Natural killer cell (primary cell): ENCODE data around the gene TSKS. TPM values are rescaled to one million over a fixed set of nuclear protein-coding genes. Genes with fewer than 3 reads are reported as not detected.

Experiments used
- ATAC-seq, 3 donors: fragments of 150-1000 bp in 2 of 3; fragments of 200-7000 bp in 1 of 3; cut with Tn5 transposase; 1 replicate in 1 of 3; 2 replicates in 2 of 3; pipeline ENCODE4 v1.10.0; 2021; ENCODE audit warnings: mild to moderate bottlenecking in 2 of 3, moderate library complexity in 2 of 3
- DNase-seq, 2 donors: peaks; one replicate each; pipeline versions ENCODE4 v3.0.0 to v3.0.0-alpha.2; 2013 to 2021; ENCODE audit warnings: mixed read lengths in 1 of 2
- H3K27ac ChIP-seq: one replicate; pipeline ENCODE4 v1.5.1; 2013; ENCODE audit warnings: mild to moderate bottlenecking, low read length
- H3K27me3 ChIP-seq: one replicate; pipeline ENCODE4 v1.6.1; 2013; ENCODE audit warnings: low read length; ENCODE audit not compliant: control insufficient read depth, insufficient read depth
- H3K36me3 ChIP-seq: one replicate; pipeline ENCODE4 v1.6.1; 2013; ENCODE audit warnings: low read length; ENCODE audit not compliant: control insufficient read depth, insufficient read depth
- H3K4me1 ChIP-seq: one replicate; pipeline ENCODE4 v1.6.1; 2013; ENCODE audit warnings: low read length; ENCODE audit not compliant: control insufficient read depth, insufficient read depth
- H3K4me3 ChIP-seq: one replicate; pipeline ENCODE4 v1.5.1; 2013; ENCODE audit warnings: low read length
- H3K9me3 ChIP-seq: one replicate; pipeline ENCODE4 v1.6.1; 2013; ENCODE audit warnings: low read length; ENCODE audit not compliant: control insufficient read depth, insufficient read depth
- H3K27ac Mint-ChIP-seq, 2 donors: one replicate each; pipeline ENCODE4 v1.8.0; 2022; ENCODE audit warnings: mild to moderate bottlenecking in 2 of 2, mixed read lengths in 2 of 2, moderate library complexity in 1 of 2
- H3K27me3 Mint-ChIP-seq, 2 donors: one replicate each; pipeline ENCODE4 v1.8.0; 2022; ENCODE audit warnings: low read depth in 2 of 2, mixed read lengths in 2 of 2
- H3K36me3 Mint-ChIP-seq: one replicate; pipeline ENCODE4 v1.8.0; 2022; ENCODE audit warnings: mixed read lengths
- H3K4me1 Mint-ChIP-seq, 2 donors: one replicate each; pipeline ENCODE4 v1.8.0; 2022; ENCODE audit warnings: mixed read lengths in 2 of 2
- H3K4me3 Mint-ChIP-seq: one replicate; pipeline ENCODE4 v1.8.0; 2022; ENCODE audit warnings: mild to moderate bottlenecking, moderate library complexity, mixed read lengths
- H3K9me3 Mint-ChIP-seq, 2 donors: one replicate each; pipeline ENCODE4 v1.8.0; 2022; ENCODE audit warnings: mixed read lengths in 2 of 2
- WGBS: methylation state at CpG from one replicate; pipeline ENCODE4 v1.1.7; 2013; ENCODE audit warnings: missing lambda C conversion rate; ENCODE audit not compliant: insufficient coverage; 5-methylcytosine and 5-hydroxymethylcytosine counted together
- intact Hi-C: fragments of 100-400 bp; cut with micrococcal nuclease; formaldehyde crosslinking; loops from one replicate; pipeline ENCODE4 v1.14.2; 2022
- total RNA-seq, 4 donors: library from RNA; stranded (reverse); fragments of 120-200 nt in 1 of 4; gene quantifications; one replicate each; pipeline versions ENCODE4 v1.2.3 to v1.2.4, GENCODE V29; 2013 to 2022
- TF ChIP-seq, protein P1 (sequence below): fragments of 200-600 bp; IDR thresholded peaks from one replicate; pipeline ENCODE4 v1.8.0; 2022; ENCODE audit warnings: antibody characterized with exemption

Gene TSKS
- total RNA-seq, 3 donors from 2014 or later (not counting 1 experiment from before 2014, with no cell fraction given): 0.35 to 2.4 (median 1.7) TPM

DNA sequence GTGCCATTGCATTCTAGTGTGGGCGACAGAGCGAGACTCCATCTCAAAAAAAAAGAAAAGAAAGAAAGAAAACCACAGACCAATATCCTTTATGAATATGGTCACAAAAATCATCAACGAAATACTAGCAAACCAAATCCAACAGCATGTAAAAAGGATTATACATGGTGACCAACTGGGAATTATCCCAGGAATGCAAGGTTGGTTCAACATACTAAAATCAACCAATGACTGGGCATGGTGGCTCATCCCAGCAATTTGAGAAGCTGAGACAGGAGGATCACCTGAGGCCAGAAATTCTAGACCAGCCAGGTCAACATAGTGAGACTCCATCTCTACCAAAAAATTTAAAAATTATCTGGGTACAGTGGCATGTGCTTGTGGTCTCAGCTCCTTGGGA lies 7.2 kb downstream of the TSKS start:
- Mint-ChIP-seq H3K36me3 (no peaks in the 10 kb centered on the region), H3K9me3 (no peaks in the 10 kb centered on the region), H3K27ac (no peak overlapping the region), H3K4me3 (no peak overlapping the region), H3K4me1 (no peaks in the 10 kb centered on the region), H3K27me3 (no peaks in the 10 kb centered on the region)
- TF ChIP-seq, protein P1, sequence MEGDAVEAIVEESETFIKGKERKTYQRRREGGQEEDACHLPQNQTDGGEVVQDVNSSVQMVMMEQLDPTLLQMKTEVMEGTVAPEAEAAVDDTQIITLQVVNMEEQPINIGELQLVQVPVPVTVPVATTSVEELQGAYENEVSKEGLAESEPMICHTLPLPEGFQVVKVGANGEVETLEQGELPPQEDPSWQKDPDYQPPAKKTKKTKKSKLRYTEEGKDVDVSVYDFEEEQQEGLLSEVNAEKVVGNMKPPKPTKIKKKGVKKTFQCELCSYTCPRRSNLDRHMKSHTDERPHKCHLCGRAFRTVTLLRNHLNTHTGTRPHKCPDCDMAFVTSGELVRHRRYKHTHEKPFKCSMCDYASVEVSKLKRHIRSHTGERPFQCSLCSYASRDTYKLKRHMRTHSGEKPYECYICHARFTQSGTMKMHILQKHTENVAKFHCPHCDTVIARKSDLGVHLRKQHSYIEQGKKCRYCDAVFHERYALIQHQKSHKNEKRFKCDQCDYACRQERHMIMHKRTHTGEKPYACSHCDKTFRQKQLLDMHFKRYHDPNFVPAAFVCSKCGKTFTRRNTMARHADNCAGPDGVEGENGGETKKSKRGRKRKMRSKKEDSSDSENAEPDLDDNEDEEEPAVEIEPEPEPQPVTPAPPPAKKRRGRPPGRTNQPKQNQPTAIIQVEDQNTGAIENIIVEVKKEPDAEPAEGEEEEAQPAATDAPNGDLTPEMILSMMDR: no peak
- Histone ChIP-seq H3K4me3 (no peak overlapping the region), H3K36me3 (no peaks in the 10 kb centered on the region), H3K9me3 (peaks cover 4% of the 10 kb centered on the region), H3K27ac (no peak overlapping the region), H3K4me1 (no peaks in the 10 kb centered on the region), H3K27me3 (no peaks in the 10 kb centered on the region)
- 100% methylated on average over 3 of the region's 3 CpGs for WGBS
- intact Hi-C loops: no loop called here
- DNase-seq (no peak), ATAC-seq (no peak)

DNA sequence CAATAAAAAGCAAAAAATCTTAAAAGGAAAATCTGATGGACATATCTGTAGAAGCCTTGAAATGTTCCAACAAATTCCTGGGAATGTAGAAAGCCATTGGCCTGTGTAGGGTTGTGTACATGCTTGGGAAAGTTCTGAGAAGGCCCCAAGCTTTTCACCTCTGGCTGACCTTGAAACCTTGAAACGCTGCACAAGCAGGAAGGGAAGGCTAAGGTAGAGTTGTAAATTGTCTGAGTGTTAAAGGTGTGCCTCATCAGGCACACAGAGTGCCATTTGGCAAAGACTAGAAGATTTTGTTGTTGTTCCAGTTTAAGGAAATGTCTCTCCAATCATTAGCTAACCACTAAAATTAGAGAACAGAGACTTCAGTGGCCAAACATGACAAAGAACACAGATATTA lies 10.4 kb downstream of the TSKS start:
- Mint-ChIP-seq H3K4me3 (no peak overlapping the region), H3K9me3 (no peaks in the 10 kb centered on the region), H3K4me1 (peaks cover 12 to 19% of the 10 kb centered on the region in 2 donors), H3K27ac (no peak overlapping the region), H3K36me3 (no peaks in the 10 kb centered on the region), H3K27me3 (no peaks in the 10 kb centered on the region)
- H3K27me3 ChIP-seq: no peaks in the 10 kb centered on the region
- H3K27ac ChIP-seq: no peak overlapping the region
- H3K4me1 ChIP-seq: peaks cover 11% of the 10 kb centered on the region
- 84% methylated on average over 1 of the region's 1 CpG for WGBS
- intact Hi-C loops: no loop called here
- DNase-seq: no peak
- no peaks in the 10 kb centered on the region for H3K36me3 ChIP-seq
- H3K4me3 ChIP-seq: no peak overlapping the region
- H3K9me3 ChIP-seq: peaks cover 4% of the 10 kb centered on the region
- ATAC-seq: no peak
- TF ChIP-seq, protein P1: no peak

DNA sequence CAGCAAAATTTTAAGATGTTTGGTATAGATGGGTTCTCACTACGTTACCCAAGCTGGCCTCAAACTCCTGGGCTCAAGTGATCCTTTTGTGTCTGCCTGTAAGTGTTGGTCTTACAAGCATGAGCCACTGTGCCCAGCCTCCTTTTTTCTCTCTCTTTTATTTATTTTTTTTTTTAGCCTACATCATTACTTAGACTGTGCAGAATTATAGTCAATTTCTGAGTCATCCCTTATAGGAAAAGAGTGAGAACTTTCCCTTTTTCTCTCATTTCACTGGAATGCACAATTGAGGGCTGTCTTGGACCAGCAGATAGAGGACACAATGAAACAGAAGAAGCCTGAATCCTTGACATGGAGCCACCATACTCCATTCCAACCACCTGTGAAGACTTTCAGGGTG lies 13.3 kb downstream of the TSKS start:
- H3K4me1 Mint-ChIP-seq: peaks cover 12 to 19% of the 10 kb centered on the region in 2 donors
- H3K27me3 ChIP-seq: no peaks in the 10 kb centered on the region
- H3K4me3 ChIP-seq: no peak overlapping the region
- intact Hi-C loops: no loop called here
- WGBS: 57% methylated on average over 1 of the region's 1 CpG
- ATAC-seq (no peak), DNase-seq (no peak)
- H3K27me3 Mint-ChIP-seq: no peaks in the 10 kb centered on the region
- H3K4me1 ChIP-seq: peaks cover 11% of the 10 kb centered on the region
- no peak overlapping the region for H3K4me3 Mint-ChIP-seq
- H3K27ac Mint-ChIP-seq: peak overlapping the region; percentile 9 to 59
- H3K9me3 ChIP-seq: no peaks in the 10 kb centered on the region
- no peaks in the 10 kb centered on the region for H3K9me3 Mint-ChIP-seq
- H3K36me3 Mint-ChIP-seq: no peaks in the 10 kb centered on the region
- no peaks in the 10 kb centered on the region for H3K36me3 ChIP-seq
- no peak overlapping the region for H3K27ac ChIP-seq
- TF ChIP-seq, protein P1: no peak

DNA sequence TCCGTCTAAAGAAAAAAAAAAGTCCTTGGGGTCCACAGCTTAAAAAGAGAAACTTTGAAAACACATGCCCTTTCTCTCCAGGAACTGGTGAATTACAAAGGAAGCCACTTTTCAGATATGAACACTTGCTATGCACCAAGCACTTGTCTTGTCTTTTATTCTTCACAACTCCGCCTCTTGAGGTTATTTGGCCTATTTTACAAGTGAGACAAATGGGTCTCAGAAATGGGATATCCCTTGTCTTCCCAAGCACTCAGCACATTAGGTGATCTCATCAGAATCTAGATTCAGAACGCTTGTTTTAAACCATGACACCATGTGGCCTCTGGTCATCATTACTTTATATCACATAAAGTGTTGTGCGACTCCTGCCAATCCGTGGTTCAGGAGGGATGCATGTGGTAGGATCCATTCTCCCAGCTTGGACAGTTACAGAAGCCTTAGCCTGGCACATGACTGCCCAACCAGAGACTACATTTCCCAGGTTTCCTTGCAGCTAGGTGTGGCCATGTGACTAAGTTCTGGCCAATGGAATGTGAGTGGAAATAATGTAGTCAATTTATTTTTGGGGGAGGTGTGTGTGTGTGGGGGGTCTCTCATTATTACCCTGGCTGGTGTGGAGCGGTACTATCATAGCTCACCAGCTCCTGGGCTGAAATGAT lies 13.9 kb downstream of the TSKS start:
- intact Hi-C loops: no loop called here
- no peak overlapping the region for H3K4me3 ChIP-seq
- H3K9me3 ChIP-seq: no peaks in the 10 kb centered on the region
- peaks cover 11% of the 10 kb centered on the region for H3K4me1 ChIP-seq
- peak; percentile 41 to 60 (median 52) for ATAC-seq
- no peaks in the 10 kb centered on the region for H3K36me3 Mint-ChIP-seq
- no peaks in the 10 kb centered on the region for H3K9me3 Mint-ChIP-seq
- peak overlapping the region; percentile 4 for H3K27ac ChIP-seq
- H3K27me3 Mint-ChIP-seq: no peaks in the 10 kb centered on the region
- TF ChIP-seq, protein P1: no peak
- H3K4me1 Mint-ChIP-seq: peaks cover 12 to 19% of the 10 kb centered on the region in 2 donors
- WGBS: 67% methylated on average over 6 of the region's 6 CpGs
- no peak for DNase-seq
- H3K4me3 Mint-ChIP-seq: peak overlapping the region; percentile 3
- no peaks in the 10 kb centered on the region for H3K27me3 ChIP-seq
- H3K36me3 ChIP-seq: no peaks in the 10 kb centered on the region
- peak overlapping the region; percentile 9 to 59 for H3K27ac Mint-ChIP-seq
